ENCODE results near the gene FOXS1.

The FOXS1 gene

DNA sequence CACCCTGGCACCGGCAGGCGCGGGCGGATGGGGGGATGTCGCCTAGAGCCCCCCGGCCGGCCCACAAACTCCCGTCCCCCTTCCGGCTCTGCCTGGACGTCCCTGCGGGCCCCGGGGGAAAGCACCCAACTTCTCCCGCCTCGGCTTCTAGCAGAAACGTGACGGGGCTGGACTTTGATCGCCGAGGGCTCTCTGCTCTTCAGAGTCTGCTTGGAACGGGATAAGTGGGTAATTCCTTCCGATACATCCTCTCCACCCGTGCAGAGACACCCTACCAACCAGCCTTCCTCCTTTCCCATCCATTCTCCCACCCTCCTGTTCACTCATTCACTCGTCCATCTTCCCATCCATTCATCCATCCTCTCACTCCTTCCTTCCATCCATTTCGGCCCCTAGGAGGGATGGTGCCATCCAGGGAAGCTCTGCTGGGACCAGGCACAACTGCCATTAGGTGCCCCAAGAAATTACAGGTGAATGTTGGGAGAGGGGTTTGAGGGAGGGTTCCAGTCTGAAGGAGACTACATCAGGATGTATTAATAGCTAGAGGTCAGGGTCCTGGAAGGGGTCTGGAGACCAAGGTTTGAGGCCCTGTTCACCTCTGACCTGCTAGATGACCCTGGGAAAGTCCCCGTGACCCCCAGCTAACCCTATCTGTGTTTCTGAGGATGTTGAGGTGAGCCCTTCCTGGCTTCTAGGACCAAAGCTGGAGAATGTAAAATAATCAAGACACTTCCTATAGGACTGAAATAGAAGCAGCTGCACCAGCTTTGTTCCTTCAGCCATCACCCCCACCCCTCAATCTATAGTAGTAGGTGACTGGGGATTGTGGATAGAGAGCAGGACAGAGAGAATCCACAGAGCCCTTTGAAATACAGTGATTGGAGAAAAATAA, 25.6 kb upstream of the FOXS1 start:
- Histone ChIP-seq H3K4me3 (ENCODE audit: low read length) (no peak overlapping the region; the same call in 1 of the 2 replicates), H3K79me2 (ENCODE audit: low read length) (no peaks in the 10 kb centered on the region), H3K9me2 (replicated peaks; ENCODE audit: insufficient read depth, low read length) (no peaks in the 10 kb centered on the region), H3K27me3 (replicated peaks; ENCODE audit: insufficient read depth, low read length) (peaks cover 90% of the 10 kb centered on the region), H3K4me1 (ENCODE audit: low read length) (no peaks in the 10 kb centered on the region), H4K20me1 (ENCODE audit: insufficient read depth, low read length) (no peaks in the 10 kb centered on the region), H3K4me2 (ENCODE audit: low read depth, low read length) (peak overlapping the region; percentile 15; the same call in 1 of the 2 replicates), H3K36me3 (replicated peaks; ENCODE audit: insufficient read depth, low read length) (no peaks in the 10 kb centered on the region), H3K9ac (ENCODE audit: low read length) (no peak overlapping the region), H2AFZ (ENCODE audit: low read length) (no peak overlapping the region), H3K27ac (ENCODE audit: low read length) (no peak overlapping the region), H3F3A (ENCODE audit: insufficient read depth, low read length) (no peaks in the 10 kb centered on the region), H3K9me3 (replicated peaks; ENCODE audit: insufficient read depth, low read length) (no peaks in the 10 kb centered on the region)
- no peak for DNase-seq
- TF ChIP-seq EZH2 (optimal IDR thresholded peaks at IDR 0.05; ENCODE audit: low read depth, low read length): no peak
- no peak for TF ChIP-seq EZH2phosphoT487 (IDR thresholded peaks at IDR 0.05; ENCODE audit: low read length)

DNA sequence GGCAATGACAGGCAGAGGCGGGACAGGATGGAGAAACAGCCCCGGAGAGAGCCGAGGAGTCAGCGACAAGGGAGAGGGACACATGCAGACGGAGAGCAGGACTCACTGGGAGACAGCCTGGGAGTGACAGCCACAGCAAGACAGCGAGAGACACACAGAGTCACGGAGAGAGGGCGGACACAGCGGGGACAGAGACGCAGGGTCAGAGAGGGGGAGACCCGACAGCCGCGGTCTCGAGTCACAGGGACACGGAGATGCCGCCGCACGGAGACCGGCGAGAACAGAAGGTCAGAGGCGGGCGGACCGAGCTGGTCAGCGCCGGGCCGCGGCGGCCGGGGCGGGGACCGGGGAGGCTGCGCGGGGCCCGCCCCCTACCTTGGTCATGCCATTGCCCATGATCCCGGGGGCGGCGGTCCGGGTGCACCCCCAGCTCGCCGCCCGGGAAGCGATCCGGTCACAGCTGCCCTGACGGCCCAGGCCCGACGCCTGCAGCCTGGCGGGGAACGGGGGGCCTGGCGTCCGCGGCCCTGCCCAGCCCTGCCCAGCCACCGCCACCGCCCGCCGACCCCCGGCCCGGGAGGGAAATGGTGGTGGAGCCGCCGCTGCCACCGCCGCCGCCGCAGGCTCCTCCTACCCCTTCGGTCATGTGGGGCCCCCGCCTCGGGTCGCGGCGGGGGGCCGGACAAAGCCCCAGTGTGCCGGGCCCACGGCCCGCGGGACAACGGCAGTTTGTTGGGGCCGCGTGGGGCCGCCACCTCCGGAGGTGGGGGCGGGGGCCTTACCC, 24.7 kb upstream of the FOXS1 start, which contains the start of the genes DUSP15 and TTLL9:
TSS of gene DUSP15 (minus strand) at position 586 of the 784 bp plus-strand sequence. CDS start at position 396, 190 bp downstream.
TSS of gene TTLL9 (plus strand) at position 693 of the 784 bp plus-strand sequence. CDS start 493 bp downstream, outside the sequence.
- TF ChIP-seq EZH2 (optimal IDR thresholded peaks at IDR 0.05; ENCODE audit: low read depth, low read length) (no peak), EZH2phosphoT487 (IDR thresholded peaks at IDR 0.05; ENCODE audit: low read length) (no peak)
- TF ChIP-seq, protein P1, sequence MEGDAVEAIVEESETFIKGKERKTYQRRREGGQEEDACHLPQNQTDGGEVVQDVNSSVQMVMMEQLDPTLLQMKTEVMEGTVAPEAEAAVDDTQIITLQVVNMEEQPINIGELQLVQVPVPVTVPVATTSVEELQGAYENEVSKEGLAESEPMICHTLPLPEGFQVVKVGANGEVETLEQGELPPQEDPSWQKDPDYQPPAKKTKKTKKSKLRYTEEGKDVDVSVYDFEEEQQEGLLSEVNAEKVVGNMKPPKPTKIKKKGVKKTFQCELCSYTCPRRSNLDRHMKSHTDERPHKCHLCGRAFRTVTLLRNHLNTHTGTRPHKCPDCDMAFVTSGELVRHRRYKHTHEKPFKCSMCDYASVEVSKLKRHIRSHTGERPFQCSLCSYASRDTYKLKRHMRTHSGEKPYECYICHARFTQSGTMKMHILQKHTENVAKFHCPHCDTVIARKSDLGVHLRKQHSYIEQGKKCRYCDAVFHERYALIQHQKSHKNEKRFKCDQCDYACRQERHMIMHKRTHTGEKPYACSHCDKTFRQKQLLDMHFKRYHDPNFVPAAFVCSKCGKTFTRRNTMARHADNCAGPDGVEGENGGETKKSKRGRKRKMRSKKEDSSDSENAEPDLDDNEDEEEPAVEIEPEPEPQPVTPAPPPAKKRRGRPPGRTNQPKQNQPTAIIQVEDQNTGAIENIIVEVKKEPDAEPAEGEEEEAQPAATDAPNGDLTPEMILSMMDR (IDR thresholded peaks at IDR 0.05; ENCODE audit: low read length): no peak
- no peaks in the 10 kb centered on the region for H3F3A ChIP-seq (ENCODE audit: insufficient read depth, low read length)
- H3K27me3 ChIP-seq (replicated peaks; ENCODE audit: insufficient read depth, low read length): peaks cover 90% of the 10 kb centered on the region
- H3K4me1 ChIP-seq (ENCODE audit: low read length): no peaks in the 10 kb centered on the region
- H2AFZ ChIP-seq (ENCODE audit: low read length): no peak within 1 kb of the TSS
- H3K9me2 ChIP-seq (replicated peaks; ENCODE audit: insufficient read depth, low read length): no peaks in the 10 kb centered on the region
- no peak for DNase-seq
- H3K27ac ChIP-seq (ENCODE audit: low read length): no peak within 1 kb of the TSS
- no peak within 1 kb of the TSS; the same call in 1 of the 2 replicates for H3K4me3 ChIP-seq (ENCODE audit: low read length)
- no peak within 1 kb of the TSS for H3K9ac ChIP-seq (ENCODE audit: low read length)
- no peaks in the 10 kb centered on the region for H3K36me3 ChIP-seq (replicated peaks; ENCODE audit: insufficient read depth, low read length)
- no peaks in the 10 kb centered on the region for H3K9me3 ChIP-seq (replicated peaks; ENCODE audit: insufficient read depth, low read length)
- H3K4me2 ChIP-seq (ENCODE audit: low read depth, low read length): peak within 1 kb of the TSS; percentile 26
- no peaks in the 10 kb centered on the region for H4K20me1 ChIP-seq (ENCODE audit: insufficient read depth, low read length)
- no peaks in the 10 kb centered on the region for H3K79me2 ChIP-seq (ENCODE audit: low read length)

DNA sequence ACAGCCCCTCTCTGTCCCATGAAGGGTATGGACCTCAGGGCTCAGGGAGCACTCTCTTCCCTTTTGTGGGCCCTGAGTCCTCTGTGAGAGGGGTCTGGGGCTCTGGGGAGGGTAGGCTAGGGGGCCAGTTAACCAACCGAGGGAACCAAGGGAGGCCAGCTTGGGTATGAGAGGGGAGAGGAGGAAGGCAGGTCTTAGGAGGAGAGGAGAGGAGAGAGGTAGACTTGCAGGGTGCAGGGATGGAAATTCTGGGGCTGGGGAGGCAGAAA, 24.2 kb upstream of the FOXS1 start:
- Histone ChIP-seq H3K9me3 (replicated peaks; ENCODE audit: insufficient read depth, low read length) (no peaks in the 10 kb centered on the region), H3K9ac (ENCODE audit: low read length) (no peak overlapping the region), H3K27ac (ENCODE audit: low read length) (no peak overlapping the region), H3K36me3 (replicated peaks; ENCODE audit: insufficient read depth, low read length) (no peaks in the 10 kb centered on the region), H3K79me2 (ENCODE audit: low read length) (no peaks in the 10 kb centered on the region), H3F3A (ENCODE audit: insufficient read depth, low read length) (no peaks in the 10 kb centered on the region), H3K4me2 (ENCODE audit: low read depth, low read length) (peak overlapping the region; percentile 26), H3K4me3 (ENCODE audit: low read length) (no peak overlapping the region; the same call in 1 of the 2 replicates), H4K20me1 (ENCODE audit: insufficient read depth, low read length) (no peaks in the 10 kb centered on the region), H3K27me3 (replicated peaks; ENCODE audit: insufficient read depth, low read length) (peaks cover 90% of the 10 kb centered on the region), H2AFZ (ENCODE audit: low read length) (no peak overlapping the region), H3K9me2 (replicated peaks; ENCODE audit: insufficient read depth, low read length) (no peaks in the 10 kb centered on the region), H3K4me1 (ENCODE audit: low read length) (no peaks in the 10 kb centered on the region)
- TF ChIP-seq EZH2phosphoT487 (IDR thresholded peaks at IDR 0.05; ENCODE audit: low read length) (no peak), EZH2 (optimal IDR thresholded peaks at IDR 0.05; ENCODE audit: low read depth, low read length) (no peak)
- TF ChIP-seq, protein P1 (IDR thresholded peaks at IDR 0.05; ENCODE audit: low read length): no peak
- DNase-seq: no peak

Measured in MM.1S (cell line).